ENCODE data around the gene MYB. TPM values are rescaled to one million over a fixed set of nuclear protein-coding genes. Genes with fewer than 3 reads are reported as not detected.

Gene MYB
- polyA plus RNA-seq, 1 experiment, result 0.06 TPM

GRCh38 chr6:135165031-135165430 lies 16.1 kb upstream of the MYB start:
- CTCF ChIA-PET, result no interaction called here
- POLR2A ChIA-PET, result no interaction called here

DNA sequence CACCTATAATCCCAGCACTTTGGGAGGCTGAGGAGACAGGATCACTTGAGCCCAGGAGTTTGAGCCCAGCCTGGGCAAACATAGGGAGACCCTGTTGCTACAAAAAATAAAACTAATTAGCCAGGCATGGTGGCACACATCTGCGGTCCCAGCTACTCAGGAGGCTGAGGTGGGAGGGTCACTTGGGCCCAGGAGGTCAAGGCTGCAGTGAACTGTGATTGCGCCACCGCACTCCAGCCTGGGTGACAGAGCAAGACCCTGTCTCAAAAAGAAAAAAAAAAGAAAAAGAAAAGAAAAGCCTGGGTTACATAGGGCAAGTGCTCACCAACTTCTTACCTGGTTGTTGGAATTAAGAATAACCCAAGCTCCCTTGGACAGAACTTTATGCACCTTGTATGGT lies 14.6 kb upstream of the MYB start:
- DNase-seq (ENCODE audit: low read depth), result no peak
- ChIA-PET POLR2A (no interaction called here), CTCF (interaction anchor here (0.9 kb wide), 1 partner anchor 10 kb away, joined by 3 read pairs; no protein-coding TSS in a partner anchor)
- TF ChIP-seq CTCF (IDR thresholded peaks at IDR 0.05; ENCODE audit: insufficient read depth, low read depth, low read length), result no peak
- Histone ChIP-seq H3K4me3 (ENCODE audit: low read depth, low read length) (no peak overlapping the region), H3K36me3 (ENCODE audit: control insufficient read depth, insufficient read depth, low read length) (no peaks in the 10 kb centered on the region), H3K27me3 (ENCODE audit: control insufficient read depth, insufficient read depth, low read length) (no peaks in the 10 kb centered on the region)

More at GRCh38 chr6:135165031-135165430, 16.1 kb upstream of the MYB start:
- no peak for DNase-seq (ENCODE audit: low read depth)
- Histone ChIP-seq H3K4me3 (ENCODE audit: low read depth, low read length) (no peak overlapping the region), H3K27me3 (ENCODE audit: control insufficient read depth, insufficient read depth, low read length) (no peaks in the 10 kb centered on the region), H3K36me3 (ENCODE audit: control insufficient read depth, insufficient read depth, low read length) (no peaks in the 10 kb centered on the region)
- no peak for TF ChIP-seq CTCF (IDR thresholded peaks at IDR 0.05; ENCODE audit: insufficient read depth, low read depth, low read length)

GRCh38 chr6:135167617-135168016 lies 13.5 kb upstream of the MYB start:
- POLR2A ChIA-PET, result no interaction called here
- no peaks in the 10 kb centered on the region for H3K36me3 ChIP-seq (ENCODE audit: control insufficient read depth, insufficient read depth, low read length)
- H3K4me3 ChIP-seq (ENCODE audit: low read depth, low read length), result no peak overlapping the region
- no peak for DNase-seq (ENCODE audit: low read depth)
- no peak for TF ChIP-seq CTCF (IDR thresholded peaks at IDR 0.05; ENCODE audit: insufficient read depth, low read depth, low read length)
- CTCF ChIA-PET, result interaction anchor here (0.6 to 1.0 kb wide), 3 partner anchors 13 to 109 kb away, joined by 3 to 4 read pairs (median 3); no protein-coding TSS in a partner anchor
- H3K27me3 ChIP-seq (ENCODE audit: control insufficient read depth, insufficient read depth, low read length), result no peaks in the 10 kb centered on the region

GRCh38 chr6:135168766-135169165 lies 12.3 kb upstream of the MYB start:
- CTCF ChIA-PET, result interaction anchor here (1.0 to 2.2 kb wide), 3 partner anchors 10 to 15 kb away, joined by 3 to 4 read pairs (median 4); no protein-coding TSS in a partner anchor
- TF ChIP-seq CTCF (IDR thresholded peaks at IDR 0.05; ENCODE audit: insufficient read depth, low read depth, low read length), result no peak
- H3K4me3 ChIP-seq (ENCODE audit: low read depth, low read length), result no peak overlapping the region
- DNase-seq (ENCODE audit: low read depth), result no peak
- no peaks in the 10 kb centered on the region for H3K36me3 ChIP-seq (ENCODE audit: control insufficient read depth, insufficient read depth, low read length)
- POLR2A ChIA-PET, result no interaction called here
- H3K27me3 ChIP-seq (ENCODE audit: control insufficient read depth, insufficient read depth, low read length), result no peaks in the 10 kb centered on the region

DNA sequence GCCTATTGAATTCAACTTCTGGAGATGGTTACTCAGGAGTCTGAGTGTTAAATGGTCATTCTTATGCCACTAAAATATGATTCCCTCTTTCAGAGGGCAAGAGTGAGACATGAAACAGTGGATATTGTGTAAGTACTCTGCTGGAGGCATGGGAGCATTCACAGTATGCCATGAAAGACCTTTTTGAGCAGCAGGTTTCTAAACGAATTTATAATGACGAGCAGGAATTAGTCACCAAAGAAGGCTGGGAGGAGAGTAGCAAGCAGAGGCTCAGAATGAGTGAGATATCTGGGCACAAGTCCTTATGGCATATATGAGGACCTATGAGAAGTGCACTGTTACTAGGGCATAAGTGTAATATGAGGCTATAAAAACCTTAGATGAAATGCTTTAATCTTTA lies 10.9 kb upstream of the MYB start:
- no peaks in the 10 kb centered on the region for H3K27me3 ChIP-seq (ENCODE audit: control insufficient read depth, insufficient read depth, low read length)
- ChIA-PET POLR2A (no interaction called here), CTCF (interaction anchor here (2.2 kb wide), 1 partner anchor 11 kb away, joined by 4 read pairs; no protein-coding TSS in a partner anchor)
- no peak overlapping the region for H3K4me3 ChIP-seq (ENCODE audit: low read depth, low read length)
- DNase-seq (ENCODE audit: low read depth), result no peak
- TF ChIP-seq CTCF (IDR thresholded peaks at IDR 0.05; ENCODE audit: insufficient read depth, low read depth, low read length), result no peak
- no peaks in the 10 kb centered on the region for H3K36me3 ChIP-seq (ENCODE audit: control insufficient read depth, insufficient read depth, low read length)

Data from BJ (cell line).